ENCODE measurements around the gene TASP1. TPM values are rescaled to one million over a fixed set of nuclear protein-coding genes. Genes with fewer than 3 reads are reported as not detected.

TASP1 gene
- total and polyA plus RNA-seq, 8 donors: 2.9 to 33.8 (median 6.9) TPM

DNA sequence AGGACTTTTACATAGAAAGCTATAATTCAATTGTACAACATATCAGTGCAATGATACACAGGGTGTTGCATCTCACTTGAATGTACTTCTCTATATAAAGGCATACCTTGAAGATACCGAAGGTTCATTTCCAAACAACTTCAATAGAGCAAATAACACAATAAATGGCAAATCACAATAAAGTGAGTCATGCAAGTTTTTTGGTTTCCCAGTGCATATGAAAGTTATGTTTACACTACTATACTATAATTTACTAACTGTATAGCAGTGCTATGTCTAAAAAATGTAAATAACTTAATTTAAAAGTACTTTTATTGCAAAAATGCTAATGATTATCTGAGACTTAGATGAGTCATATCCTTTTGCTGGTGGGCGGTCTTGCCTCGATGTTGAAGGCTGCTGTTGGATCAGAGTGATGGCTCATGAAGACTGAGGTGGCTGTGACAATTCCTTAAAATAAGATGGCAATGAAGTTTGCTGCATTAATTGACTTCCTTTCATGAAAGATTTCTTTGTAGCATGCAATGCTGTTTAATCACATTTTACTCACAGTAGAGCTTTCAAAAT lies 188.8 kb downstream of the TASP1 start:
- Histone ChIP-seq H3K9me3 (no peaks in the 10 kb centered on the region), H3K27me3 (no peaks in the 10 kb centered on the region), H3K27ac (no peak overlapping the region), H3K4me3 (no peak overlapping the region), H3K36me3 (no peaks in the 10 kb centered on the region), H3K4me1 (no peaks in the 10 kb centered on the region)
- no peak for TF ChIP-seq POLR2AphosphoS5 (IDR thresholded peaks at IDR 0.05)
- TF ChIP-seq CTCF (IDR thresholded peaks at IDR 0.05): no peak
- no peak for TF ChIP-seq EP300 (IDR thresholded peaks at IDR 0.05)
- no peak for TF ChIP-seq POLR2A (IDR thresholded peaks at IDR 0.05)
- intact Hi-C loops (cut with DNase I; ENCODE audit: low total_unique reads): no loop called here
- no peak for DNase-seq
- 83 to 90% (median 88%) methylated on average over 3 of the region's 3 CpGs for WGBS, 5 donors

GRCh38 chr20:13447385-13448180 lies 191.1 kb downstream of the TASP1 start:
- Histone ChIP-seq H3K9me3 (no peaks in the 10 kb centered on the region), H3K4me3 (no peak overlapping the region), H3K27ac (no peak overlapping the region), H3K27me3 (no peaks in the 10 kb centered on the region), H3K36me3 (no peaks in the 10 kb centered on the region), H3K4me1 (no peaks in the 10 kb centered on the region)
- intact Hi-C loops (cut with DNase I; ENCODE audit: low total_unique reads): no loop called here
- no peak for TF ChIP-seq POLR2AphosphoS5 (IDR thresholded peaks at IDR 0.05)
- no peak for TF ChIP-seq POLR2A (IDR thresholded peaks at IDR 0.05)
- TF ChIP-seq EP300 (IDR thresholded peaks at IDR 0.05): no peak
- no peak for TF ChIP-seq CTCF (IDR thresholded peaks at IDR 0.05)
- no peak for DNase-seq

DNA sequence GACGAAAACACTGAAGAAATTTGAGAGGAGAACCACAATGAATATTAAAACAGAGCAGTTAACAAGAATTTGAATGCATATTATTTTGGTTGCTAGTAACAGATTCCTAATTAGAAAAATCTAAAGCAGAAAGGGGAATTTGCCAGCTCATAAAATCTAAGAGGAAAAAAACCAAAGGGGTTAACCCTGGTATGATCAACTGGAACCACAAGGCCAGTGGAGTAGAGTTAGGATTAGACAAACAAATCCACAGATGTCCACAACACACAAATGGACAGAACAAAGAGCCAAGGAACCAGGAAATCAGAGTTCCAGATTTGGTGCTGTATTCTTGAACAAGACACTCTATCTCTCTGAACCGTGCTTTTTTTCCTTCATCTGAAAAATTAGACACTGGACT lies 195.0 kb downstream of the TASP1 start:
- WGBS, 5 donors: 78 to 85% (median 82%) methylated on average over 2 of the region's 2 CpGs
- Histone ChIP-seq H3K36me3 (no peaks in the 10 kb centered on the region), H3K27me3 (no peaks in the 10 kb centered on the region), H3K9me3 (peaks cover 0 to 22% (median 8%) of the 10 kb centered on the region in 4 donors), H3K4me3 (no peak overlapping the region), H3K4me1 (no peaks in the 10 kb centered on the region), H3K27ac (no peak overlapping the region)
- TF ChIP-seq EP300 (IDR thresholded peaks at IDR 0.05) (no peak), POLR2AphosphoS5 (IDR thresholded peaks at IDR 0.05) (no peak), CTCF (IDR thresholded peaks at IDR 0.05) (no peak), POLR2A (IDR thresholded peaks at IDR 0.05) (no peak)
- DNase-seq: no peak
- intact Hi-C loops (cut with DNase I; ENCODE audit: low total_unique reads): no loop called here

DNA sequence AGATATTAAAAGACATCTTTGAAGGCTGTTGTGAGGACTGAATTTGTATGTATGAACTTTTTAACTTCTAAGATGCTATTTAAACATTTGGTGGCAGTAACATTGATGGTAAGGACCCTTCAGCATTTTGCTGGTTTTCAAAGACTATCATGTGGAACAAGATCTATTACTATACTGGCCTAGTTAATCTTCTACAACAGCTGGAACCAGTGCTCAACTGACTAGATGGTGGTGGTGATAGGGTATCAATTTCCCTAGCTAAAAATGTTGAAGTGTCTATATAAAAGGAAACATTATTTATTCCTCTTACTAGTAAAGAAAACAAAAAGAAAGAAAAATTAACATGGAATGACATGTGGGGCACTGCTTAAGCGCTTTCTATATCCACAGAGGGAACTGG lies 195.7 kb downstream of the TASP1 start:
- 88 to 97% (median 95%) methylated on average over 1 of the region's 1 CpG for WGBS, 5 donors

More for the DNA sequence above, 195.7 kb downstream of the TASP1 start:
- no peaks in the 10 kb centered on the region for H3K27me3 ChIP-seq
- H3K4me3 ChIP-seq: no peak overlapping the region
- H3K36me3 ChIP-seq: no peaks in the 10 kb centered on the region
- H3K4me1 ChIP-seq: no peaks in the 10 kb centered on the region
- no peak overlapping the region for H3K27ac ChIP-seq
- peaks cover 0 to 22% (median 8%) of the 10 kb centered on the region in 4 donors for H3K9me3 ChIP-seq
- TF ChIP-seq EP300 (IDR thresholded peaks at IDR 0.05) (no peak), CTCF (IDR thresholded peaks at IDR 0.05) (no peak), POLR2AphosphoS5 (IDR thresholded peaks at IDR 0.05) (no peak), POLR2A (IDR thresholded peaks at IDR 0.05) (no peak)
- no peak for DNase-seq
- intact Hi-C loops (cut with DNase I; ENCODE audit: low total_unique reads): no loop called here
